NCI-H2227 (cell line): ENCODE results near the gene DOCK11.

Experiments used
- DNase-seq: peaks from one replicate; lab custom pipeline; 2025; ENCODE audit not compliant: unreplicated experiment; lab: John Stamatoyannopoulos, UW

Gene DOCK11

DNA sequence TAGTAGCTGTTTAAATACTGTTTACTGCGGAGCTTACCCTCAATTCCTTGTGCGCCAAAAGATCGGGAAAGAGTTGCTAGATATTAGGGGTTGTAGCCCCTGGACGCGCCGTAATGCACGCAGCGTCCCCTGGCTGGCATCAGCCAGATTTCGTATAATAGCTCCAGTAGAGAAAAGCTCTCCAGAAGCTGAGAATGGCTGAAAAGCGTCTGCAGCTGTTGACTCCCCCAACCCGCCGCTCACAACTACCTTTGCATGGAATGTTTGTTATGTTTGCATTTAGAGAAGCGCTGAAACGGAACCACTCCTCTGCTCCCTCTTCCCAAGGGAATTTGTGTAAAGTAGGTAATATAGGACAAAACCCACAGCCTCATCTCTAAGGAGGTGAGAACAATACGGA, 3.7 kb downstream of the DOCK11 start:
- peak; percentile 62 for DNase-seq

- DNase-seq = no peak
These were observed 6.7 kb downstream of the DOCK11 start for GRCh38 chrX:118502161-118502789.

GRCh38 chrX:118503260-118504041, 7.8 kb downstream of the DOCK11 start:
- no peak for DNase-seq

DNA sequence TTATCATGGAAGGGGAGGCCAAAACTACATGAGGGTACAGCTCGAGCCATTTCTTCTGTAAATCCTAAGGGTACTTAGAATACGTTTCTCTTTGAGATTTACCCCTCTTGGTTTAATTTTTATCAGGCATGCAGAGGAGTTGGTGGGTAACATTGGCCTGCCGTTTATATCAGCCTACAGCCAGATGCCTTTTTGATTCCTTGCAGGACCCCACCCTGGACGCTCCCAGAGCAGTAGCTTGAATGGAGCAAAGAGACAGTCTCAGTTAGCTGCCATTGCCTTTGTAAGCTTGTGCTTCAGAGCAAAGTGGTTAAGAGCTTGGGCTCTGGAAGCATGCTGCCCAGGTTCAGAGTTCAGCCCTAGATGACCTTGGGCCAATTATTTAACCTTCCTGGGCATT, 9.0 kb downstream of the DOCK11 start:
- DNase-seq = no peak

DNA sequence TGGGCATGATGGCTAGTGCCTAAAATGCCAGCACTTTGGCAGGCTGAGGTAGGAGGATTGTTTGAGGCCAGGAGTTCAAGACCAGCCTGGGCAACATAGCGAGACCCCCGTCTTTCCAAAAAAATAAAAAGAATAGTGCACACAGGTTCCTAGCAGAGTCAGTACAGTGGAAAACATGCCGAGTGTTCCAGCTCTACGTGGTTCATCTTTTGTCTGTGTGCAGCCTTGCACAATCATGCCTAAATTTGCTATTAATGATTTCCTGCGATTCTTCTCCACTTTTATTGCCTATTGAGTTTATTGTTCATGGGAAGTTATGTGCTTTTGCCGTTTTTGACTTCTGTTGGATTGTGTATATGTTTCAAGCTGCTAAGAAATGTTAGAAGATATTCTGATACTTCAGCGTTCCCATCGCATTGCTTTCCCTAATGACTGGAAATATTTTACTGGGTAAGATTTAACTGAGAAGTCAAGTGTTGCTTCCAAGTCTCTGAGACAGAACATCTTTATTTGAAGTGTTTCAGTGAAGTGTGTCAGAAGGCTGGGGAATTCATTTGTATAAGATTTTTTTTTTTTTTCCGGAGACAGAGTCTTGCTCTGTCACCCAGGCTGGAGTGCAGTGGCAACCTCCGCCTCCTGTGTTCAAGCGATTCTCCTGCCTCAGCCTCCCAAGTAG, 11.3 kb downstream of the DOCK11 start:
- DNase-seq = no peak

DNA sequence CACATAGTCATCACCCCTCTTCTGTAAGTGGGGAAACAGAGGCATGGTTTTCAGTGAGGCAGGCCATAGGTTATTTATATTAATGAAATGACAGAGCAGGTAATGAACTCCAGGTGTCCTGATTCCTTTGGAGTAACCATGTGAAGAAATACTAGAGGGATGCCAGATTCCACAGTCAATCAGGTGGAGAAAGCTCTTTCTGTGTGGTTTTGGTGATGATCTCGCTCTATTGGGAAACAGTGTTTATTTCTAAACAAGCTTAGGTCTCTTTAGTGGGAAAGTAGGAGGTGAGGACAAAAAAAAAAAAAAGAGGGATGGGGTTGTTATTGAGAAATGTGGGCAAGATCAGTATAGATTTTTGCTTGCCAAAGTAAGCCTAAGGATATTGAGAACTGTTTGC, 12.2 kb downstream of the DOCK11 start:
- no peak for DNase-seq

DNA sequence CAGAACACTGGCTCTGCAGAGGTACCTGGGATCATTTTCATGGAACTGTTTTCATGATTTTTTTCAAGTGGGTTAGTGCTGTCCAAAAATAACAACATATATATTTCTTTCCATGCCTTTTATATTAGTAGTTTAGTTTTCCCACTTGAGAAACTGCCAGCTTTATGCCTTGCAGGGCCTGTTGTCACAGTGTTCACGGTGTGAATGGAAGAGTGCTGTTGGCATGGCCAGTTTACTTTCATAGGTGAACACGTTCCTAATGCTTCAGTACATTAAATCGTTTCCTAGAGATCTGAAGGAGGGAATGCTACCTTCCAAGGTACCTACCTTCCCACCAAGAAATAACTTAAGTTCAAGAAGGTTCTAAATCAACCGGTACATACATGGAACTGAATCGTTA, 12.6 kb downstream of the DOCK11 start:
- no peak for DNase-seq

DNA sequence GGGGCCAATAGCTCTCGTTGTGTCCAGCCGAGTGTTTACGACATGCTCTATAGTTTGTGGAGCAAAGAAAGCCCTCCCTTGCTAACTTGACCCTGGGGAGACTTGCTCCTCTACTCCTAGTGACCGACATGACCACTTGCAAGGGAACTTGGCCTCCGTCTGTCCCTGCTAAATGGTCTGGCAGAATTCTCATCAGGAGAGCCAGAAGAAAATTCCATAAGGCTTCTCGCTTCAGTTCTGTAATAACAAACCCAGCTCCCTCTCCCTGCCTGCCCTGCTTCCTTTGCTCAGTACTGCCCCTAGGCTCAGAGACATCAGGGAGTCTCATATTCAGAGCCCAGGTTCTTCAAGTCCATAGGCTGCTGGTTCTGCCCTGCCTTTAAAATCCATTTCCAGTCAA, 13.0 kb downstream of the DOCK11 start:
- no peak for DNase-seq

GRCh38 chrX:118510111-118510510, 14.5 kb downstream of the DOCK11 start:
- DNase-seq = no peak

DNA sequence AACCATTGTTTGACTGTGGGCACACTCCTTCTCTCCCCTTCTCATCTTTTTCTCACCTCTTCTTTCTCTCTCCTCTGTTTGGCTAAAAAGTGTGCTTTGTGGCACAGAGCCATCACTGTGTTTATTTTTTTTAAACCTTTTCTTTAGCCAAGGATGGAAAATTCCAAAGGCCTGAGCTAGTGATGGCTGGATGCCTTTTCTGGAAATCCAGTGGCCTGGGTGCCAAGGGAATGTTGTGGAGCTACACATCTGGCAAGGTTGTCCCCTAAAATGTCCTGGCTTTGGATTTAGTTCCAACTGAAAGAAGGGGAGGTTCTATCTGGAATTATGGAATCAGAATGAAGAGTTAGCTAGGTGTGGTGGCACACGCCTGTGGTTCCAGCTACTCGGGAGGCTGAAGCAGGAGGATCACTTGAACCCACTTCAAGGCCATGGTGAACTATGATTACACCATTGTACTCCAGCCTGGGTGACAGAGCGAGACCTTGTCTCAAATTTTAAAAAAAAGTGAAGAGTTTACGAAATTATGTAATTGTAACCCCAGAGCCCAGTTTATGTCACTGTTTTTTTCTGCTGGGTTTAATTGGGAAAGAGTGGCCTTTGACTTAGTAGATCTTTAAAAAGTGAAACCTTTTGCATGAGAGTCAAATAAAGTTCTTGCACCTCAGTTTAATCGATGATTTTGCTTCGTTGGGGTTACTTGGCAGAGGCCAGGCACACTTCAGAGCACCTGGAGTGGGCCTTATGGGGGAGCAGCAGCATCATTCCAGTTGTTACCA, 17.7 kb downstream of the DOCK11 start:
- DNase-seq = no peak

GRCh38 chrX:118519411-118520215, 24.0 kb downstream of the DOCK11 start:
- DNase-seq = no peak

DNA sequence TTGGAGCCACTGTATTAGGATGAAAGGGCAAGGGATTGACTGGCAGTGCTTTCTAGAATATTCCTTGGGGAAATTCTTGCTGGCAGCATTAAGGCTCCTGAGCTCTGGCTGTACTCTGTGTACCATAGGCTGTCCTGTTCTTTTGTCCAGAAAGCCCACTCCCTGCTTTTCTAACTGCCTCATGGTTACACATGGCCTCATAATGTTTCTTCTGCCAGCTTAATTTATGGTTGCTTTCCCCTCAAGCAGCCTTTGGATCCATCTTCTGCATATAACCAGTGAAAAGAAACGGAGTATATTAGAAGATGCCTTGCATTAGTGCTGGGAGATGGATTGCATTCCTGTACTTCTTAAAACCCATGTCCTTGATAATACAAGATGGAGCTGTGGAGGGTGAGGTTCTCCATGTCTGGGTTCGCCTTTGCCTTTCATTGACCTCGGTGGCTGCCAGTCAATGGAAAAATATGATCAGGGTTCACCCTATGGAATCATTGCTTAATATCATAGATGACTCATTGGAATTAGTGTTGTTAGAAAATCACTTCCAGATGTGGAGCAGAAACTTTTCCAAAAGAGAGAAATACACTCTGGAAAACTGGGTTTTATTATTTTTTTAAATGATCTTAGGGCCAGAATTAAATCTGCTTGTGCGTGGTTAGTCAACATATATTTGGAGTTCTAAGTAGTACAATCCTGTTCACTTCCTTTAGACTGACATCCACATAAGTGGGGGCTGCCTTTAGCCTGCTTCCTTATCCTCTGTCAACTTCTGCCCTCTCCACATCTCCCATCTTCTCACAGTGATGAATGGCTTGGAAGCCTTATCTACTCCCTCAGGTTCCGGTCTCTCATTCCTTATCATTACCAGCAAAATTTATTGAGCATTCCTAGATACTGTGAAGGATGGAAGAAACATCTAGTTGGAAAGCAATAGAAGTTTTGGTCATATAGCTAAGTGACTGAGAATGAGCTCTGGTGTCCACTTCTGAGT, 24.9 kb downstream of the DOCK11 start:
- DNase-seq = no peak

- DNase-seq = no peak
These were observed 25.8 kb downstream of the DOCK11 start for GRCh38 chrX:118521435-118521834.

DNA sequence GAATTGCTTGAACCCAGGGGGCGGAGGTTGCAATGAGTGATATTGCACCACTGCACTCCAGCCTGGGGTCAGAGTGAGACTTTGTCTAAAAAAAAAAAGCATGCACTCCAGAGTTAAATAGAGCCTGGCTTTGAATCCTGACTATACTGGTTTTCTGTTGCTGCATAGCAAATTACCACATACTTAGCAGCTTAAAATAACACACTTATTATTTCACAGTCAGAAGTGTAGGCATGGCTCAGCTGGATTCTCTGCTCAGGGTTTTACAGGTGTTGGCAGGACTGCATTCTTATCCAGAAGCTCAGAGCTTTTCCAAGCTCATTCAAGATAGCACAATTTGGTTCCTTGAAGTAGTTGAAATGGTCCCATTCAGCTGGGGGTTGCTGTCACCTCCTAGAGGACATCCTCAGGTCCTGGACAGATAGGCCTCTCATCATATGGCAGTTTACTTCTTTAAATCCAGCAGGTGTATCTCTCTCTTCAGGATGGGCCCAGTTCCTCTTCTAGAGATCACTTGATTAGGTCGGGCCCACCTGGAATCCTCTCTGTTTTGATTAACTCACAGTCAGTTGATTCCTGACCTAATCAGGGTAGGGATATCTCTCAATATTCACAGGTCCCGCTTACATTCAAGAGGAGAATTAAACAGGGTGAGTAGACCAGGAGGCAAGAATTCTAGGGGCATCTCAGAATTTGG, 26.8 kb downstream of the DOCK11 start:
- DNase-seq = no peak

DNA sequence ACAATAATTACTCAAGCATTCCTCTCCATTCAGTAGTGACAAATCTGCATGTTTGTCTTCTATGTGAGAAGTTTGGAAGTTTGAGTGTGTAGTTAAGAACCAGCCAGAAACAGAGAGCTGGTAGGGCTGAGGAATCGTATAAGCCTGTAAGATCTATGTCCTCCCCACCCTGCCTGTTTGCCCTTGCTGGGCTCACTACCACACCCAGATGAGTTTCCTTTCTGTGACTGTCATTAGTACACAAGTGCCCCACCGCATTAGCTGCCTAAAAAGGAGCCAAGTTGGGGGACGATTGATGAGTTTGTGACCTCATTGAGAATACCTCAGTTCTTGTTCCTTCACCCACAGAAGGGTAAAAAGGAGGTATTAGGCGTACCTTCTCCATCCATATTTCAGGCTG, 28.3 kb downstream of the DOCK11 start:
- DNase-seq = no peak

DNA sequence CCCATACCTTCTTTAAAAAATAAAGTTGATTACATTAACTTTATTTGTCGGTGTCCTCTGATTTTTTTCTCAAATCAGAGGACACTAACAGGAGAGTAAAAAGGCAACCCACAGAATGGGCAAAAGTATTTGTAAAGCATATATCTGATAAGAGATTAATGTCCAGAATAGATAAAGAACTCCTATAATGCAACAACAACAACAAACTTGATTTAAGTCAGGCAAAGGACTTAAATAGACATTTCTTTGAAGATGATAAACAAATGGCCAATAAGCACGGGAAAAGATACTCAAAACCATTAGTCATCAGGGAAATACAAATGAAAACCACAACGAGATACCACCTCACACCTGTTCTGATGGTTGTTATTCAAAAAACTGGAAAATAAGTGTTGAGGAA, 28.7 kb downstream of the DOCK11 start:
- no peak for DNase-seq

- no peak for DNase-seq
These were observed 29.6 kb downstream of the DOCK11 start for GRCh38 chrX:118525174-118525730.

DNA sequence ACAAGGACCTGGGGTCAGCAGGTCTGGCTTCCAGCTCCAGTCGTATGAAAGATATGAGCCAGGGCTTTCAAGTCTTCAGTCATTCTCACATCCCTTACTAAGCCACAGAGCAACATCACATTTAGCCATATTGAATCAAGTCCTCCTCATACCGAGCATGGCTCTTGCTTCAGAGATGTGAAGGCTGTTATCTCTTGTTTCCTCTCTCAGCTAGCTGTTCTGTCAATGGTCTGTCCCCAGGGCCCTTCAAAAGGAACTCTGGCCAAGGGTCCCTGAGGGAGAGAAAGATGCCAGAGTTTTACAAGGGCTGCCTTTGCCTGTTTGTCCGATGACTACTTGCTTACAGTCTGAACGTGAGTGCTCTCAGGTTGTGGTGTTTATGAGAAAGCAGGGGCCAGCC, 30.5 kb downstream of the DOCK11 start:
- peak; percentile 4 for DNase-seq
